HepG2 (cell line): ENCODE data around the gene ARID3C. TPM values are rescaled to one million over a fixed set of nuclear protein-coding genes. Genes with fewer than 3 reads are reported as not detected.

Source experiments
- ARNT ChIP-seq: fragments of 450-650 bp; IDR thresholded peaks from 2 replicates; pipeline ENCODE4 v1.6.1; 2017
- IRX3 ChIP-seq: sonication (generic); formaldehyde crosslinking; IDR thresholded peaks from 2 replicates; pipeline ENCODE4 v1.8.1; 2023; ENCODE audit warnings: mild to moderate bottlenecking, low read depth, missing genetic modification reagents, borderline replicate concordance
- NFYB ChIP-seq: sonication (generic); formaldehyde crosslinking; IDR thresholded peaks from 2 replicates; pipeline ENCODE4 v1.4.0; 2020; ENCODE audit warnings: missing genetic modification reagents
- PRMT3 ChIP-seq: sonication (generic); formaldehyde crosslinking; IDR thresholded peaks from 2 replicates; pipeline ENCODE4 v1.8.1; 2022; ENCODE audit warnings: low read depth, mild to moderate bottlenecking, moderate library complexity, missing genetic modification reagents, borderline replicate concordance
- TMF1 ChIP-seq: sonication (generic); formaldehyde crosslinking; IDR thresholded peaks from 2 replicates; pipeline ENCODE4 v1.8.1; 2022; ENCODE audit warnings: low read depth, missing genetic modification reagents
- YEATS2 ChIP-seq: sonication (generic); formaldehyde crosslinking; IDR thresholded peaks from 2 replicates; pipeline ENCODE4 v1.4.0; 2020; ENCODE audit warnings: missing genetic modification reagents, borderline replicate concordance
- ZNF10 ChIP-seq: sonication (generic); formaldehyde crosslinking; IDR thresholded peaks from 2 replicates; pipeline ENCODE4 v1.4.0; 2020; ENCODE audit warnings: mild to moderate bottlenecking, low read depth, missing genetic modification reagents, borderline replicate concordance
- ZNF143 ChIP-seq: sonication (generic); formaldehyde crosslinking; IDR thresholded peaks from 2 replicates; pipeline ENCODE4 v1.4.0; 2020; ENCODE audit warnings: missing genetic modification reagents
- ZNF224 ChIP-seq: sonication (generic); formaldehyde crosslinking; IDR thresholded peaks from 2 replicates; pipeline ENCODE4 v1.5.0; 2020; ENCODE audit warnings: mild to moderate bottlenecking, missing genetic modification reagents
- ZNF234 ChIP-seq: sonication (generic); formaldehyde crosslinking; conservative IDR thresholded peaks from 2 replicates; pipeline ENCODE4 v1.5.1; 2020; ENCODE audit warnings: mild to moderate bottlenecking, missing genetic modification reagents
- ZNF383 ChIP-seq: sonication (generic); formaldehyde crosslinking; IDR thresholded peaks from 2 replicates; pipeline ENCODE4 v1.4.0; 2020; ENCODE audit warnings: missing genetic modification reagents, mild to moderate bottlenecking, borderline replicate concordance
- ZNF564 ChIP-seq: sonication (generic); formaldehyde crosslinking; IDR thresholded peaks from 2 replicates; pipeline ENCODE4 v1.8.1; 2023; ENCODE audit warnings: mild to moderate bottlenecking, missing genetic modification reagents
- ZNF709 ChIP-seq: sonication (generic); formaldehyde crosslinking; IDR thresholded peaks from 2 replicates; pipeline ENCODE4 v1.5.0; 2020; ENCODE audit warnings: mild to moderate bottlenecking, missing genetic modification reagents
- polyA plus RNA-seq, 8 experiments: library from polyadenylated mRNA; depleted of rRNA in 3 of 8; stranded (reverse) in 7 of 8; unstranded in 1 of 8; fragments of >200 nt; fragmentation: Illumina TruSeq in 4 of 8; extraction: Trizol in 4 of 8; gene quantifications; 2 replicates each; pipeline versions ENCODE4 v1.2.1 to v1.2.3, GENCODE V29; 2011 to 2016; ENCODE audit warnings: low read depth in 4 of 8, missing spikeins in 1 of 8, mixed read lengths in 1 of 8; ENCODE audit not compliant: insufficient read depth in 1 of 8
- total RNA-seq, 5 experiments: library from RNA; depleted of rRNA; stranded (reverse); fragments of >200 nt; fragmentation: Illumina TruSeq; extraction: Trizol; gene quantifications; 2 replicates each; pipeline ENCODE4 v1.2.3, GENCODE V29; 2016; ENCODE audit warnings: low read depth in 1 of 5
- TF ChIP-seq, protein P1 (sequence below): fragments of 450-650 bp; IDR thresholded peaks from 2 replicates; pipeline ENCODE4 v1.6.1; 2017; ENCODE audit warnings: mild to moderate bottlenecking
- TF ChIP-seq, protein P2 (sequence below): sonication (generic); formaldehyde crosslinking; IDR thresholded peaks from 2 replicates; pipeline ENCODE4 v1.5.0; 2020; ENCODE audit warnings: missing genetic modification reagents, mild to moderate bottlenecking, borderline replicate concordance
- TF ChIP-seq, protein P3 (sequence below): sonication (generic); formaldehyde crosslinking; IDR thresholded peaks from 2 replicates; pipeline ENCODE4 v1.4.0; 2020; ENCODE audit warnings: missing genetic modification reagents, mild to moderate bottlenecking, borderline replicate concordance
- TF ChIP-seq, protein P4 (sequence below): IDR thresholded peaks from 2 replicates; pipeline ENCODE4 v1.6.1; 2012; ENCODE audit warnings: low read depth, low read length, improper control_type of control experiment
- TF ChIP-seq, protein P5 (sequence below): sonication (generic); formaldehyde crosslinking; IDR thresholded peaks from 2 replicates; pipeline ENCODE4 v1.4.0; 2020; ENCODE audit warnings: missing genetic modification reagents
- TF ChIP-seq, protein P6 (sequence below): fragments of 450-650 bp; IDR thresholded peaks from 2 replicates; pipeline ENCODE4 v1.6.1; 2017
- TF ChIP-seq, protein P7 (sequence below): sonication (generic); formaldehyde crosslinking; IDR thresholded peaks from 2 replicates; pipeline ENCODE4 v1.4.0; 2020; ENCODE audit warnings: missing genetic modification reagents

Gene ARID3C
- total and polyA plus RNA-seq, 2 of the 13 experiments (the other 11 are each of a cell fraction or from before 2014, with no cell fraction given), result not detected

DNA sequence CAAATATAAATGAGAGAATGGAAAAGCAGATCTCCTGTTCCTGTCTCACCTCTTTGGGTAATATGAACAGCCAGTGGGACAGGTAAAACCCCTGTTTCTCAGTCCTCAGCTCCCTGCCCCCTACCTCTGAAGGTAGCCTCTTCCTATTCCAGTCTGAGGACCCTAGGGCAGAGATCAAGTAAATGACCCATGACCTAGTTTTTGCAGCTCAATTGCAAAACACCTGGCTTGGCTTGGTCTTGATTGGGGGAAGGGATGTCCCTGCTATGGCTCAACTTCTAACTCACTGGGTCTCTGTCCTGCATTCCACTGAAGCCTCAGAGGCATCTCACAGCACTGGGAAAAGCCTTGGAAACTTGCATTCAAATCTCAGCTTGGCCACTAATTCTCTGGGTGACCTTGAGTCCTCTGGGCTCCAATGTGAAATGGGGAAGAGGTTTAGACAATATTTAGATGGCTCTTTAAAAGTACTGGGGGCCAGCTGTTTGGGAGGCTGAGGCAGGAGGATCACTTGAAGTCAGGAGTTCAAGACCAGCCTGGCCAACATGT is 16.0 kb upstream of the ARID3C start (continued):
- TF ChIP-seq, protein P1, sequence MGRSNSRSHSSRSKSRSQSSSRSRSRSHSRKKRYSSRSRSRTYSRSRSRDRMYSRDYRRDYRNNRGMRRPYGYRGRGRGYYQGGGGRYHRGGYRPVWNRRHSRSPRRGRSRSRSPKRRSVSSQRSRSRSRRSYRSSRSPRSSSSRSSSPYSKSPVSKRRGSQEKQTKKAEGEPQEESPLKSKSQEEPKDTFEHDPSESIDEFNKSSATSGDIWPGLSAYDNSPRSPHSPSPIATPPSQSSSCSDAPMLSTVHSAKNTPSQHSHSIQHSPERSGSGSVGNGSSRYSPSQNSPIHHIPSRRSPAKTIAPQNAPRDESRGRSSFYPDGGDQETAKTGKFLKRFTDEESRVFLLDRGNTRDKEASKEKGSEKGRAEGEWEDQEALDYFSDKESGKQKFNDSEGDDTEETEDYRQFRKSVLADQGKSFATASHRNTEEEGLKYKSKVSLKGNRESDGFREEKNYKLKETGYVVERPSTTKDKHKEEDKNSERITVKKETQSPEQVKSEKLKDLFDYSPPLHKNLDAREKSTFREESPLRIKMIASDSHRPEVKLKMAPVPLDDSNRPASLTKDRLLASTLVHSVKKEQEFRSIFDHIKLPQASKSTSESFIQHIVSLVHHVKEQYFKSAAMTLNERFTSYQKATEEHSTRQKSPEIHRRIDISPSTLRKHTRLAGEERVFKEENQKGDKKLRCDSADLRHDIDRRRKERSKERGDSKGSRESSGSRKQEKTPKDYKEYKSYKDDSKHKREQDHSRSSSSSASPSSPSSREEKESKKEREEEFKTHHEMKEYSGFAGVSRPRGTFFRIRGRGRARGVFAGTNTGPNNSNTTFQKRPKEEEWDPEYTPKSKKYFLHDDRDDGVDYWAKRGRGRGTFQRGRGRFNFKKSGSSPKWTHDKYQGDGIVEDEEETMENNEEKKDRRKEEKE, result no peak
- TF ChIP-seq ZNF564, result 0 out of 2 replicates have a peak, but pooled peaks have one; percentile 10
- no peak for TF ChIP-seq TMF1
- TF ChIP-seq ZNF383 (CRISPR knock-in tag), result no peak
- no peak for TF ChIP-seq ZNF143 (CRISPR knock-in tag)
- TF ChIP-seq, protein P2, sequence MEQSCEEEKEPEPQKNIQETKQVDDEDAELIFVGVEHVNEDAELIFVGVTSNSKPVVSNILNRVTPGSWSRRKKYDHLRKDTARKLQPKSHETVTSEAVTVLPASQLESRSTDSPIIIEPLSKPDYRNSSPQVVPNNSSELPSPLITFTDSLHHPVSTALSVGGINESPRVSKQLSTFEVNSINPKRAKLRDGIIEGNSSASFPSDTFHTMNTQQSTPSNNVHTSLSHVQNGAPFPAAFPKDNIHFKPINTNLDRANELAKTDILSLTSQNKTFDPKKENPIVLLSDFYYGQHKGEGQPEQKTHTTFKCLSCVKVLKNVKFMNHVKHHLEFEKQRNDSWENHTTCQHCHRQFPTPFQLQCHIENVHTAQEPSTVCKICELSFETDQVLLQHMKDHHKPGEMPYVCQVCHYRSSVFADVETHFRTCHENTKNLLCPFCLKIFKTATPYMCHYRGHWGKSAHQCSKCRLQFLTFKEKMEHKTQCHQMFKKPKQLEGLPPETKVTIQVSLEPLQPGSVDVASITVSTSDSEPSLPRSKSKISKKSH (CRISPR knock-in tag), result no peak
- TF ChIP-seq, protein P3, sequence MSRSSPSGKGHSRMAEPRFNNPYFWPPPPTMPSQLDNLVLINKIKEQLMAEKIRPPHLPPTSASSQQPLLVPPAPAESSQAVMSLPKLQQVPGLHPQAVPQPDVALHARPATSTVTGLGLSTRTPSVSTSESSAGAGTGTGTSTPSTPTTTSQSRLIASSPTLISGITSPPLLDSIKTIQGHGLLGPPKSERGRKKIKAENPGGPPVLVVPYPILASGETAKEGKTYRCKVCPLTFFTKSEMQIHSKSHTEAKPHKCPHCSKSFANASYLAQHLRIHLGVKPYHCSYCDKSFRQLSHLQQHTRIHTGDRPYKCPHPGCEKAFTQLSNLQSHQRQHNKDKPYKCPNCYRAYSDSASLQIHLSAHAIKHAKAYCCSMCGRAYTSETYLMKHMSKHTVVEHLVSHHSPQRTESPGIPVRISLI (CRISPR knock-in tag), result peak; percentile 61
- TF ChIP-seq, protein P4, sequence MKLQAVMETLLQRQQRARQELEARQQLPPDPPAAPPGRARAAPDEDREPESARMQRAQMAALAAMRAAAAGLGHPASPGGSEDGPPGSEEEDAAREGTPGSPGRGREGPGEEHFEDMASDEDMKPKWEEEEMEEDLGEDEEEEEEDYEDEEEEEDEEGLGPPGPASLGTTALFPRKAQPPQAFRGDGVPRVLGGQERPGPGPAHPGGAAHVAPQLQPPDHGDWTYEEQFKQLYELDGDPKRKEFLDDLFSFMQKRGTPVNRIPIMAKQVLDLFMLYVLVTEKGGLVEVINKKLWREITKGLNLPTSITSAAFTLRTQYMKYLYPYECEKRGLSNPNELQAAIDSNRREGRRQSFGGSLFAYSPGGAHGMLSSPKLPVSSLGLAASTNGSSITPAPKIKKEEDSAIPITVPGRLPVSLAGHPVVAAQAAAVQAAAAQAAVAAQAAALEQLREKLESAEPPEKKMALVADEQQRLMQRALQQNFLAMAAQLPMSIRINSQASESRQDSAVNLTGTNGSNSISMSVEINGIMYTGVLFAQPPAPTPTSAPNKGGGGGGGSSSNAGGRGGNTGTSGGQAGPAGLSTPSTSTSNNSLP, result no peak
- no peak for TF ChIP-seq NFYB (CRISPR knock-in tag)
- no peak for TF ChIP-seq ZNF224
- no peak for TF ChIP-seq ARNT
- TF ChIP-seq IRX3 (CRISPR knock-in tag), result no peak
- no peak for TF ChIP-seq ZNF10 (CRISPR knock-in tag)
- TF ChIP-seq, protein P5, sequence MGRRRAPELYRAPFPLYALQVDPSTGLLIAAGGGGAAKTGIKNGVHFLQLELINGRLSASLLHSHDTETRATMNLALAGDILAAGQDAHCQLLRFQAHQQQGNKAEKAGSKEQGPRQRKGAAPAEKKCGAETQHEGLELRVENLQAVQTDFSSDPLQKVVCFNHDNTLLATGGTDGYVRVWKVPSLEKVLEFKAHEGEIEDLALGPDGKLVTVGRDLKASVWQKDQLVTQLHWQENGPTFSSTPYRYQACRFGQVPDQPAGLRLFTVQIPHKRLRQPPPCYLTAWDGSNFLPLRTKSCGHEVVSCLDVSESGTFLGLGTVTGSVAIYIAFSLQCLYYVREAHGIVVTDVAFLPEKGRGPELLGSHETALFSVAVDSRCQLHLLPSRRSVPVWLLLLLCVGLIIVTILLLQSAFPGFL (CRISPR knock-in tag), result no peak
- no peak for TF ChIP-seq ZNF709 (CRISPR knock-in tag)
- TF ChIP-seq, protein P6, sequence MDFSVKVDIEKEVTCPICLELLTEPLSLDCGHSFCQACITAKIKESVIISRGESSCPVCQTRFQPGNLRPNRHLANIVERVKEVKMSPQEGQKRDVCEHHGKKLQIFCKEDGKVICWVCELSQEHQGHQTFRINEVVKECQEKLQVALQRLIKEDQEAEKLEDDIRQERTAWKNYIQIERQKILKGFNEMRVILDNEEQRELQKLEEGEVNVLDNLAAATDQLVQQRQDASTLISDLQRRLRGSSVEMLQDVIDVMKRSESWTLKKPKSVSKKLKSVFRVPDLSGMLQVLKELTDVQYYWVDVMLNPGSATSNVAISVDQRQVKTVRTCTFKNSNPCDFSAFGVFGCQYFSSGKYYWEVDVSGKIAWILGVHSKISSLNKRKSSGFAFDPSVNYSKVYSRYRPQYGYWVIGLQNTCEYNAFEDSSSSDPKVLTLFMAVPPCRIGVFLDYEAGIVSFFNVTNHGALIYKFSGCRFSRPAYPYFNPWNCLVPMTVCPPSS, result no peak
- TF ChIP-seq, protein P7, sequence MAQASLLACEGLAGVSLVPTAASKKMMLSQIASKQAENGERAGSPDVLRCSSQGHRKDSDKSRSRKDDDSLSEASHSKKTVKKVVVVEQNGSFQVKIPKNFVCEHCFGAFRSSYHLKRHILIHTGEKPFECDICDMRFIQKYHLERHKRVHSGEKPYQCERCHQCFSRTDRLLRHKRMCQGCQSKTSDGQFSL (CRISPR knock-in tag), result no peak
- no peak for TF ChIP-seq PRMT3 (CRISPR knock-in tag)
- 0 out of 2 replicates have a peak, but pooled peaks have one; percentile 29 for TF ChIP-seq YEATS2 (CRISPR knock-in tag)
- no peak for TF ChIP-seq ZNF234 (CRISPR knock-in tag)
